Caco-2 (cell line): ENCODE data around the gene MYORG. TPM values are rescaled to one million over a fixed set of nuclear protein-coding genes. Genes with fewer than 3 reads are reported as not detected.

ENCODE experiments used
- BruUV-seq: library from RNA; stranded (reverse); fragments of 400-500 nt; replicated peaks from 2 replicates; lab custom pipeline; 2021; lab: Mats Ljungman, UMichigan
- CTCF ChIA-PET: fragments of 300-600 bp; sonication (Branson Sonifier 250); formaldehyde crosslinking; loops from one replicate; lab custom pipeline; 2022; ENCODE audit warnings: antibody characterized with exemption; lab: Charles Lee
- POLR2A ChIA-PET: fragments of 300-600 bp; sonication (Branson Sonifier 250); formaldehyde crosslinking; loops from one replicate; lab custom pipeline; 2022; ENCODE audit warnings: antibody characterized with exemption; lab: Charles Lee
- DNase-seq, 2 experiments: peaks; one replicate each; pipeline versions ENCODE4 v3.0.0 to v3.0.0-alpha.2; 2020 to 2022
- H3K27me3 ChIP-seq: replicated peaks from 2 replicates; pipeline ENCODE4 v1.6.0; 2011; ENCODE audit warnings: low read length; ENCODE audit not compliant: control insufficient read depth, insufficient read depth
- H3K36me3 ChIP-seq: 2 replicates; pipeline ENCODE4 v1.5.1; 2011; ENCODE audit warnings: low read length; ENCODE audit not compliant: control insufficient read depth, insufficient read depth
- H3K4me1 ChIP-seq: fragments of 250-450 bp; sonication (Bioruptor Pico); 2 replicates; pipeline ENCODE4 v1.5.1; 2020; ENCODE audit warnings: mild to moderate bottlenecking
- H3K4me3 ChIP-seq: 2 replicates; pipeline ENCODE4 v1.5.1; 2011; ENCODE audit warnings: low read depth, mild to moderate bottlenecking, control low read depth, low read length
- H3K9me3 ChIP-seq: fragments of 250-450 bp; sonication (Bioruptor Pico); 2 replicates; pipeline ENCODE4 v1.5.1; 2020; ENCODE audit warnings: mild to moderate bottlenecking, moderate library complexity
- H3K27ac Mint-ChIP-seq: one replicate; pipeline ENCODE4 v1.8.0; 2022; ENCODE audit warnings: mixed read lengths; ENCODE audit not compliant: unreplicated experiment
- H3K27me3 Mint-ChIP-seq: one replicate; pipeline ENCODE4 v1.8.0; 2022; ENCODE audit warnings: mixed read lengths; ENCODE audit not compliant: insufficient read depth, unreplicated experiment
- H3K36me3 Mint-ChIP-seq: one replicate; pipeline ENCODE4 v1.8.0; 2022; ENCODE audit warnings: mild to moderate bottlenecking, mixed read lengths; ENCODE audit not compliant: insufficient read depth, unreplicated experiment
- H3K4me1 Mint-ChIP-seq: one replicate; pipeline ENCODE4 v1.8.0; 2022; ENCODE audit warnings: low read depth, mixed read lengths; ENCODE audit not compliant: unreplicated experiment
- H3K4me3 Mint-ChIP-seq: one replicate; pipeline ENCODE4 v1.8.0; 2022; ENCODE audit warnings: mild to moderate bottlenecking, moderate library complexity, mixed read lengths; ENCODE audit not compliant: unreplicated experiment
- H3K9me3 Mint-ChIP-seq: one replicate; pipeline ENCODE4 v1.8.0; 2022; ENCODE audit warnings: mixed read lengths; ENCODE audit not compliant: unreplicated experiment
- CTCF ChIP-seq, 2 experiments: fragments of 200-600 bp in 1 of 2; IDR thresholded peaks; 1 replicate in 1 of 2; 2 replicates in 1 of 2; pipeline versions ENCODE4 v1.5.1 to v1.8.0; 2011 to 2022; ENCODE audit warnings: antibody characterized with exemption in 1 of 2, control low read depth in 1 of 2, inconsistent platforms in 1 of 2, low read depth in 1 of 2, low read length in 1 of 2, mild to moderate bottlenecking in 1 of 2, moderate library complexity in 1 of 2; ENCODE audit not compliant: insufficient read depth in 1 of 2, severe bottlenecking in 1 of 2, unreplicated experiment in 1 of 2
- intact Hi-C: fragments of 100-400 bp; cut with micrococcal nuclease; formaldehyde crosslinking; loops from one replicate; pipeline ENCODE4 v1.10.0; 2022; ENCODE audit not compliant: unreplicated experiment
- total RNA-seq: library from RNA; stranded (reverse); gene quantifications from 2 replicates; pipeline ENCODE4 v1.2.3, GENCODE V29; 2022

The MYORG gene
- total RNA-seq, 1 experiment from 2014 or later: 37.3 TPM

- Histone ChIP-seq H3K9me3 (0 out of 2 replicates have a peak, but pooled peaks cover 2% of the 10 kb centered on the region), H3K4me3 (no peak overlapping the region), H3K27me3 (no peaks in the 10 kb centered on the region), H3K4me1 (peaks cover 28% of the 10 kb centered on the region), H3K36me3 (no peaks in the 10 kb centered on the region)
- Mint-ChIP-seq H3K27me3 (no peaks in the 10 kb centered on the region), H3K4me1 (peaks cover 19% of the 10 kb centered on the region), H3K9me3 (no peaks in the 10 kb centered on the region), H3K4me3 (no peak overlapping the region), H3K27ac (no peak overlapping the region), H3K36me3 (peaks cover 5% of the 10 kb centered on the region)
- no peak for TF ChIP-seq CTCF (IDR thresholded peaks at IDR 0.05; ENCODE audit: insufficient read depth in 1 of 2, low read depth in 1 of 2, low read length in 1 of 2, severe bottlenecking in 1 of 2, unreplicated experiment in 1 of 2)
- DNase-seq: no peak
- intact Hi-C loops: no loop called here
- CTCF ChIA-PET: no interaction called here
- POLR2A ChIA-PET: no interaction called here
- no TSS peak for BruUV-seq
These were observed 27.4 kb downstream of the MYORG start for GRCh38 chr9:34349324-34349723.

DNA sequence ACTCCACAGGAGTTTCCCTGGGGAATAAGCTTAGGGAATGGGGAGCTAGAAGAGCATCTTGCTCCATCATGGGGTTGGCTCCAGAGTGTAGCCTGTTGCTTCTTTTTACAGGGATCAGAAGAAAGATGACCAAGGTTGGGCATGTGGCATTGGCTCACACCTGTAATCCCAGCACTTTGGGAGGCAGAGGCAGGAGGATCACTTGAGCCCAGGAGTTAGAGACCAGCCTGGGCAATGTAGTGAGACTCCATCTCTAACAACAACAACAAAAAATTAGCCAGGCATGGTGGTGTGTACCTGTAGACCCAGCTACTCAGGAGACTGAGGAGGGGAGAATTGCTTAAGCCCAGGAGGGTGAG, 28.9 kb downstream of the MYORG start:
- H3K4me1 ChIP-seq: peaks cover 26% of the 10 kb centered on the region
- TF ChIP-seq CTCF (IDR thresholded peaks at IDR 0.05; ENCODE audit: insufficient read depth in 1 of 2, low read depth in 1 of 2, low read length in 1 of 2, severe bottlenecking in 1 of 2, unreplicated experiment in 1 of 2): no peak
- Mint-ChIP-seq H3K36me3 (peaks cover 5% of the 10 kb centered on the region), H3K4me3 (no peak overlapping the region), H3K27ac (peak overlapping the region; percentile 64), H3K9me3 (no peaks in the 10 kb centered on the region), H3K4me1 (peaks cover 19% of the 10 kb centered on the region), H3K27me3 (no peaks in the 10 kb centered on the region)
- intact Hi-C loops: no loop called here
- no peak for DNase-seq
- H3K4me3 ChIP-seq: no peak overlapping the region
- ChIA-PET POLR2A (interaction anchor here (0.6 to 1.2 kb wide), 2 partner anchors 27 to 156 kb away, joined by 4 to 6 read pairs; no protein-coding TSS in a partner anchor), CTCF (interaction anchor here (0.7 to 1.2 kb wide), 2 partner anchors 29 to 272 kb away, joined by 4 read pairs; partner anchors contain the start of gene MYORG)
- no peaks in the 10 kb centered on the region for H3K27me3 ChIP-seq
- 0 out of 2 replicates have a peak, but pooled peaks cover 2% of the 10 kb centered on the region for H3K9me3 ChIP-seq
- BruUV-seq: no TSS peak
- H3K36me3 ChIP-seq: no peaks in the 10 kb centered on the region

DNA sequence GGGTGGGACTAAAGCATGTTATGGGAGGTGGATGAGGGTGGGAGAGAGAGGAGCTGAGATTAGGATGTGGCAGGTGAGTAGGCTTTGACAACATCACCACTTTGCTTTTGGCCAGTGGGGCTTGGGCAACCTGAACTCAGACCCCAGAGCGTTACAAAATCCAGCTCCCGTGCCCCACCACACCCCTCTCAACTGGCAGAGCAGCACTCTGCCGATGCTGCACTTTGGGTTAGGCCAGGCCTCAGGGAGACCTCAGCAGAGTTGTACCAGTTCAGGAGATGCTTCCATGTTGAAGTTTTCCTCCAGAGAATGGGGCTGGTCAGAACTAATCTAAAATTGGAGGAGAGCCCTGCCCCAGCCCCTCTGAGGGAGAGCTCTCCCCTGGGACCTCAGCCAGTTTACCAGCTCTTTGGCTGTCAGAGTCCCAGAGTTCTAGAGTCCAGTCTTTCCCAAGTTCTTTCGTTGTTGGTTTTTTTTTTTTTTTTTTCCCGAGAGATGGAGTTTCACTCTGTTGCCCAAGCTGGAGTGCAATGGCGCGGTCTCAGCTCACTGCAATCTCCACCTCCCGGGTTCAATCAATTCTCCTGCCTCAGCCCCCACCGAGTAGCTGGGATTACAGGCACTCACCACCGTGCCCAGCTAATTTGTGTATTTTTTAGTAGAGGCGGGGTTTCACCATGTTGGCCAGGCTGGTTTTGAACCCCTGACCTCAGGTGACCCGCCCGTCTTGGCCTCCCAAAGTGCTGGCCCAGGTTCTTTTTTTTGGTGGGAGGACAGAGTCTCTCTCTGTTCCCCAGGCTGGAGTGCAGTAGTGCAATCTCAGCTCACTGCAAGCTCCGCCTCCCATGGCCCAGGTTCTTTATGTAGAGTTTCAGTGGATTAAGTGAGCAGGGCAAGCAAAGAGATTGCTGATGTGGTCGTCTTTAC, 29.6 kb downstream of the MYORG start:
- Histone ChIP-seq H3K27me3 (no peaks in the 10 kb centered on the region), H3K36me3 (no peaks in the 10 kb centered on the region), H3K4me1 (peaks cover 23% of the 10 kb centered on the region), H3K9me3 (0 out of 2 replicates have a peak, but pooled peaks cover 2% of the 10 kb centered on the region), H3K4me3 (no peak overlapping the region)
- intact Hi-C loops: no loop called here
- no peak for TF ChIP-seq CTCF (IDR thresholded peaks at IDR 0.05; ENCODE audit: insufficient read depth in 1 of 2, low read depth in 1 of 2, low read length in 1 of 2, severe bottlenecking in 1 of 2, unreplicated experiment in 1 of 2)
- peak overlapping the region; percentile 64 for H3K27ac Mint-ChIP-seq
- no TSS peak for BruUV-seq
- ChIA-PET CTCF (interaction anchor here (0.7 to 1.2 kb wide), 2 partner anchors 30 to 273 kb away, joined by 4 read pairs; partner anchors contain the start of gene MYORG), POLR2A (interaction anchor here (0.6 to 1.2 kb wide), 2 partner anchors 28 to 156 kb away, joined by 4 to 6 read pairs; no protein-coding TSS in a partner anchor)
- H3K9me3 Mint-ChIP-seq: no peaks in the 10 kb centered on the region
- no peak overlapping the region for H3K4me3 Mint-ChIP-seq
- no peaks in the 10 kb centered on the region for H3K27me3 Mint-ChIP-seq
- H3K36me3 Mint-ChIP-seq: peaks cover 5% of the 10 kb centered on the region
- peak in 1 of 2 experiments; percentile 9 for DNase-seq
- H3K4me1 Mint-ChIP-seq: peaks cover 19% of the 10 kb centered on the region
